ENCODE measurements around the gene PFDN4. TPM values are rescaled to one million over a fixed set of nuclear protein-coding genes. Genes with fewer than 3 reads are reported as not detected.

Gene PFDN4
- polyA plus RNA-seq, 10 donors = 53.0 to 70.8 (median 63.9) TPM

DNA sequence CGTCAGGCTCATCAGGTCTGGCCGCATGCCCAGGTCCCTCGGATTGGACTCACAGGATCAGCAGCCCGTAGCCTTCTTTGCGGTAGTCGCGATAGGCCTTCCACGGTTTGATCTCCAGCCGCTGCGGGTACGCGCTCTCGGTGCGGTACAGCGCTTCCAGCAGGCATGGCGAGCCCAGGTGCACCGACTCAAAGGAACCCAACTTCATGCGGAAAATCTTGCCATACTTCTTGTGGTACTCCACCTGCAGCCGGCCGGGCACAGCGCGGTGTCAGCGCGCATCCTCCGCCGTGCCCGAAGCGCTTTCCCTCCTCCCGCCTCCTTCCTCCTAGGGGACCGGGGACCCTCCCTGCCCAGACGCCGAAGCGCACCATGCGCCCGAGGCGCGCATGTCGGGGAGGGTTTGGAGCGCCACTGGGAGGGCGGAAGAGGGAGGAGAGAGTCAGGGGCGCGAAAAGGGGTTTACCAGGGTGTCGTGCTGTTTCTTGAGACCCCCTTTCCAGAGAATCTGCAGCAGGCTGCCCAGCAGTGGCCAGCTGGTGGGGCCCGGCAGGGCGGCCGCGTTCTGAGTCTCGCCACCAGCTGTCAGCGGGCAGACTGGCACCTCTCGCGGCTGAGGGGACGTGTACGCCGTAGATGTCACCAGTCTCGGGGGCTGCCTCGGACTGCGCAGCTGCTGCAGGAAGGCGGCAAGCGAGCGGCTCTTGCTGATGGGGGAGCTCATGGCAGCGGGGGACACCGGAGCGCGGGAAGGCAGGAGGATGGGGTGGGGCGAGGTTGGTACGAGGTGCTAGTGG is 34.8 kb upstream of the PFDN4 start:
- peak in 1 of 3 donors; percentile 59 for DNase-seq

DNA sequence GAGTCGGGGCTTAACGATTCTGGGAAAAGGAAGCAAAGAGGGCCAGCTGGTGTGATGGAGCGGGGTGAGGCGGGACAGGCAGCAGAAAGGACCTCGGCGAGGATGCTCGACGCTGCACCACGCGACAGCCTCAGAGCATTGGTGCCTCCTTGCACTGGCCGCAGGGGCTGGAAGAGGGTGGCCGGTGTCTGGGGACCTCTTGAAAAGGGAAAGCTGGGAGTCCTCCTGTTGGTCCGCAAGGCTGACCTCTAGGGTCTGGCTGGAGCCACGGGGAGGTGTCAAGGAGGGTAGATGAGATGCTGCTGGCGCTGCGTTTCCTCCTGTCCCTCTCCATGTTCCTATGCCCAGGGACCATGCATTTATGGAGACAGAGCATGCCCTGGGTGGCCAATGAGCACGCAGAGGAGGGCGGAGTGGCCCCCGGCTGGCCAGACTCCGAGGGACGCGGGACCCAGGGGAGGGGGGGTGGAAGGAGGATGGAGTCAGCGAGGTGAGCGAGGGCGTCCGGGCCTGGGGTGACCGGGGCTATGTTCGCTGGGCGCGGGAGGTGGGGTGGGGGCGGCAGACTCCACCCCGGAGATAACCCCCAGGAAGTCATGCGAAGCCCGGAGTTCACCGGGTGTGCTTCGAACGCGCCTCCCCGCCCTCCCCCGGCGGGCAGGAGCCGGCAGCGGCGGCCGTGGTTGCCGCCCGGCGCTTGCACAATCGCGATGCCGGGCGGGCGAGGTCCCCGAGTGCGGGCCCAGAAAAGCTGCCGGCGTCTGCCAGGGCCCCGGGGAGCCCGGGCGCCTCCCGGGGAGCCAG is 34.0 kb upstream of the PFDN4 start, which contains the start of gene CYP24A1:
Gene CYP24A1, minus strand, starts transcription at position 334 of the 804 bp plus-strand sequence. CDS start 407 bp downstream, outside the sequence.
- DNase-seq = peak in 1 of 3 donors; percentile 24

DNA sequence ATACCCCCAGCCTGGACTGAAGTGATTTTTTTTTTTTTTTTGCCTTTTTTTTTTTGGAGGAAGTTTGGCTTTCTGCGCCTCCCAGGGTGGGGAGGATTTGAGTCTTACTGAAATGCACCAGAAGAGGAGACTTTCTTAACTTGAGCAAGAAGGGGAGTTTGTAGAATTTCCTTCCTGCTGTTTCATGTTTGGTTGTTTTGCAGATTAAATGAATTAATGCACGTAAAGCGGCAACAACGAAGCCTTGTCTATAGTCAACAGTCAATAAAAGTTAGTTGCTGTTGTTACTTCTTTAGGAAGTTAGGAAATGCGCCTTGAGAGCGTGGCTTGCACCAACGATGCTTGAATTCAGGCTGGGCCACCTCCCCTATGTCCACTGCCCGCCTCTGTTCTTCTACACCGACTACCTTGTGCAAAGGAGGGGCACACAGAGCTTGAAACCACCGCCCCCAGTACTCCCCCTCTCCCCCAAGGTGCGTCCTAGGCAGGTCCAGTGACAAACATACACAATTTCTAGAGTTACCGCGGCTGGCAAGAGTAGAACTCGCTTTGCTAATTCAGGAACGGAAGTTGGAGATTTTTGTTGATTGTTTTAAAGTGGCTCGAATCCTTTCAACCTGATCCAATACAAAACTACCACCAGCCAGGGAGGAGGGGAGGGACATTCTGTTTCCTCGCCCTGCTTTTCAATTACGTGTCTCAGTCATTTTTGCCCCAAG is 33.3 kb upstream of the PFDN4 start:
- DNase-seq = peak in 1 of 3 donors; percentile 19

DNA sequence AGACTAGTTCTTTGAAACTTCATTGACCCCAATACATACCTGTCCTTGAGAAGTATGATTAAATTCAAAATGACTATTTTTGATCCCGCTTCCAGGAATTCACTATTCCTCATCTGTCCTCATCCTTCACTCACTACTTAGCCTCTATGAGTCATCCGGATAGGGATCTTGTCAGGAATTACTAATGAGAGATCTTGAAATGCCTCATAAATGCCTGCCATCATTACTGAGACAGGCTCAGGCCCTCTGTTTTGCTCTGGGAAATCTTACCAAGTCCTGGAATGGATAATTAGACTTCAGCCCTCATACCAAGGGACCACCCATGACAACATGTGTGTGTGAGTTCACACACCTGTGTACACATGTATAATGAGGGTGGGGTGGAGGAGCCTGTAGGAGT is 31.3 kb upstream of the PFDN4 start:
- DNase-seq = peak in 1 of 3 donors; percentile 54

DNA sequence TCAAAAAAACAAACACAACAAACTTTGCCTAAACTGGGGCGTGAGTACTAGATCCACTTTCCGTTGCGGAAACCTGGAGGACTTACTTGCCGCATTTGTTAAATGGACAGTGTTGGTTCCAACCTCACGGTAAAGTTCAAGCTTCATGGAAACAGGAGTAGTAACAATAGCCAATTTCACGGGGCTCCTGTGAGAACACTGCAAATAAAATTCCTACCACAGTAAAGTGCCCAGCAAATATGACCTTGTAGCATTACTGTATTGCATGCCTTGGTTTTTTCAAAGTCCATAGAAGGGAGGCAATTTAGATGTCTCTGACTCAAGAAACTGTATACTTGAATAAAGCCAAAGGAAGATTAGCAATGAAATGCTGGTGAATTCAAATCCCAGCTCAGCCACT is 30.5 kb upstream of the PFDN4 start:
- DNase-seq = no peak

DNA sequence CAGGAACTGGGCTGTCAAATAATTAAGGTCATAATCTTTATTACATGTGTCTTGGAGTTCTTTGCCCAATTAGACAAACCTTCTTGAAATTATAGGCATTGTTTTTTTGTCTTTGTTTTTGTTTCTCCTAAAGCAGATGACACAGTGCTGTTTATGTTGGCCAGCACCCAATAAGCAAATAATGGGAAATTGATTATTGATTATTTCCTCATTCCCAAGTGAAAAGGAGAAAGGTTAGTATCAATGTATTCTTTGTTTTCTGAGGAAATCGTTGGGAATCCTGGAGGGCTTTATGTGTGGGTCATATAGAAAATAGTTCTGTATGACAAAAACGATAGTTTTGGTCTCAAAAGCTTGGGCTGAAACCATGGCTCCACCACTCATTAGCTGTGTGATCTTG is 29.6 kb upstream of the PFDN4 start:
- no peak for DNase-seq

DNA sequence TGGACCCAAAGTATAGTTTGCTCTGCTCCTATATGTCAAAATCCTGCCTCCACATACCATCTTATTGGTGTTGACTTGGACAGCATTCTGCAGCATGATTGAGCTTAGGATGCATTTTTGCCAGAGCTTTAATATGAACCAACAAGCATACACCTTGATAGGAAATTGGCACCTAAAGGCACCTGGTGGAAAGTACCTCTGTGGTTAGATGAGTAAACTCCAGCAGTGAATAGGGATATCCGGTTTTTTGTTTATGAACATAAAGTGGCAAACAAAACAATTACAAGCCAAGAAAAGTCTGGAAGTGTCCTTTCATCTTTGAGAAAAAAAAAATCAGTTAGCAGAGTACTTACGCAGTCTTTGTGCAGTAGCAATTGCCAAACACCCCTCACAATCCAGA is 27.9 kb upstream of the PFDN4 start:
- no peak for DNase-seq

DNA sequence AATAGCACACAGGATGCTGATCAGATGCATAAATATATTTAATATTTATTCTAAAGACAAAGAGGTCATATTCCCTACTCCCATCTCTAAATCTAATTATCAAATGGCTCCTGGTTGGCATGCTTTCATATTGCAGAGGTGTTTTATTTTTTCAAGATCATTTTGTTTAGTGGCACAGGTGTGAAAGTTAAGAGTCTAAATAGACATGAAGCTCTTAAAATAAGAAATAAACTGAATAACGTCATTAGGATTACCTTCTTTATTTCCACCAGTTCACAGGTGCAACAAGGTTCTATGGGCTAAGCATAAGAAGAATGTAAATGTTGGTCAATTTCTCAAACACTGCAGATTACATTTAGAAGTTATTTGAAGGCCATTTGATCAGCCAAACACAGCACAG is 27.0 kb upstream of the PFDN4 start:
- DNase-seq = no peak

DNA sequence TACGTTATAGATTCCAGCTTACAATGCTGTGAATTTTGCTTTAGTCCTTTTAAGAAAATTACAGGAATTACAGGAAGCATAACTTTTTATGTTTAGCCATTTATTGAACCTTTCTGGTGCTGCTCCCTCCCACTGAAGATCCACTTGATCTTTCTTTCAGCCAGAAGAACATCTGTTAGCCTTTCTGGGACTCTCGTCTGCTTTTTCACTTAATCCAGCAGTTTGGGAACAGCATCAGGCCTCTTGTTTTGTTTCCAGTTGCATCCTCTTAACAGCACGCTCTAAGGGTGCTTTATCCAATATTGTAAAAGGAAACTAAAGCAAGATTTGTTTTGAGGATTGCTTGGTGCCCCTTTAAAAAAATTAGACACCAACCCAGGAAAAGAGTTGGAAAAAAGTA is 23.8 kb upstream of the PFDN4 start:
- DNase-seq = peak in 1 of 3 donors; percentile 61

DNA sequence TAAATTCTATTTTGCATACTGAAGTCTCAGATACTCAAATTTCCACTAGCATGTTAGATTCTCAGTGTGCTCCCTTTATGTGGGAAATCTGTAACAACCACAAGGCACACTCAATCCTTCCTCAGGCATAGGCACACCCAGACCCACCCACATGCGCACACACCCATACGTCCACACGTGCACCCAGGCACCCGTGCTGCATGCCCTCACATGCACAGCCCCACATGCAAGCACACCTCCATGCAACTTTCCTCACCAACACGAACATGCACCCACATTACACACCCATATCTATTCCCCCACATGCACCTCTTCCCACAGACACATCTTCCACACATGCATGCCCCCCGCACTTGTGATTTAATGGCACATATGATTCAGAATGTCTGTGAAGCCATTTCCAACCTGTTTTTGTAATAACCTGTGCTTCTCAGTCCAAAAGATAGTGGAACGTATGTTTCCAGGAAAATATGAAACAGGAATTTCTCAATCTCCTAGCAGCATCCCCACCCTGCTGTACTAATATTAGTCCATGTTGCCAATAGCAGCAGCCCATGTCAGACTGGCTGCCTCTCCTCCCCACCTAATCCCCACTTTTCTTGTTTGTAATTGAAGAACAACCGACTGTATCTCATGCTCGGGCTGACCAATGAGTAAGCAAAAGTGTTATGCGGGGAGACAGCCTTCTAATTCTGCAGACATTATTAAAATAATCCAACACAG is 22.8 kb upstream of the PFDN4 start:
- DNase-seq = no peak

DNA sequence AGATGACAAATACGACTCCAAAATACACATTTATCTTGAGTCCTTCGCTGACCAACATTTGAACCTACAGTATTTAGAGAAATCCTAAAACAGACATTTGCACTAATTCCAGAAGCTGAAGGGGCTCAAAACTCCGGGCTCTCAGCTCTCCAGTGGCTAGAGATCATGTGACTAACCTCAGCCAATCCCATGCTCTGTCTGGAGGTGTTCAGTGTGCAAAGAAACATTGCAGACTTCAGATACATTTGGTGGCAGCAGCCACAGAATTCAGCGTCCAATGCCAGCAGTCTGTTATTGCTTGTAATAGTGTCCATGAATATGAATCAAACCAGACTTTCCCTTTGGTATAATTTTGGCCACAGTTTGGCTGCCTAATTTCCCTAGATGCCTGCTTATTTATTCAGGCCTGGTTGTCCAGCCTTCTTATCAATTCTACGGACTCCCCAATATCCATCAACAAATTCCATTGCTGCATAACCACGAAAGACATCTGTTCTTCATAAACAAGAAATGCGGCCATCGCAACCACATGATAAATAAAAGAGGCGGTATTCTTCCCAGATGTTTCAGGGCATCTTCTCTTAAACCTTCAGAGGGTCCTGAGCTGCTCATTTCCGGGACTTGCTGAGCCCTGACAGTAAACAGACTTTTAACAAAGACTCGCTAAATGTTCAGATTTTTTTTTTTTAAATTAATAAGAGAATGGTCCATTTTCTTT is 19.6 kb upstream of the PFDN4 start:
- DNase-seq = peak in 1 of 3 donors; percentile 36

DNA sequence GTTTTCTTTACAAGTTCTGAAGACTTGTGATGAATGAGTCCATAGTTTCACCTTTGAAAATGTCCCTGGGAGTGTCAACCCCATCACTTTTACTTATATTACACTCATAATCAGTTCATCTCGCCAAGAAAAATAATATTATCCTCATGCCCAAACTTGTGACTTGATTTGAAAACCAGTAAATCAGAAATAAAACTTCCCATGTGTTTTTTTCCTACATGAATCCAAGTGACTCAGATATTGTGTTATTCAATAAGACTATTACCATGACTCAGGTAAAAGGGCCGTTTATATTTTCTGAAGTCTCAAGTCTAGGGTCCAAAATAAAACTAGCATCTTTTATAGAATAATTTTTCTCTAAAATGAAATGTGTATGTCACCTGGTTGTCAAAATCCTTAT is 18.3 kb upstream of the PFDN4 start:
- no peak for DNase-seq

DNA sequence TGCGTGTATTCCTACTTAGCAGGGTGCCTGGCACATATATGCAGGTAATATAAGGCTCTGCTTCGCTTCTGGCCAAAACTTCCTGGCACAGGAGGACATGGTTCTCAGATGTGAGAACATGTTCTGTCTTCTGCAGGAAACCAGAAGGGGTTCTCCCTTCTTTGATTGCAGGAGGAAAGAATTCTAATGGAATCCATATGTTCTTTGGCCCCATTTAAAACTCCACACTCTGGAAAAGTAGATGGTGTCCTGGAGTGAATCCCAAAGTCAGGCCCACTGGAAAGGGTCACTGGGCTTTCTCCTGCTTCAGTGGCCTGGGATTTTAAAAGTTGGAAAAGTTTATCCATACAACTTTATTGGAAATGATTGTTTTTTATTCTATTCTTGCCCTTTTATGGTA is 17.7 kb upstream of the PFDN4 start:
- peak in 1 of 3 donors; percentile 71 for DNase-seq

DNA sequence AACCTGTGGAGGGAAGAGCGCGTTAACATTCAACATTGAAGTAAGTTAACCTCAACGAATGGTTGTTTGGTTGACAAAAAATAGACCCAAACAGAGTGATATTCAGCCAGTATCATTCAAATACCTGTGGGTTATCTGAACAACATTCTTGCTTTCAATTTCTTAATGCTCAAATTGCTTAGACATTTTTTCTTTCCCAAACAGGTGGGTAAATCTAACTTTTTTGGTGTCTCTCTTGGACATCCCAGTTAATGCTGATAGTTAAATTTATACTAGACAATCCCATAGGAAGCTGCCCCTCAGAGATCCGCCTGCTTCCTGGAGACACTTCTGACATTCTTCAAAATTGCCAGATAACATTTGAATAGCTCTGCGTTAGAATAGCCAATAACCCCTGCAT is 14.1 kb upstream of the PFDN4 start:
- no peak for DNase-seq

DNA sequence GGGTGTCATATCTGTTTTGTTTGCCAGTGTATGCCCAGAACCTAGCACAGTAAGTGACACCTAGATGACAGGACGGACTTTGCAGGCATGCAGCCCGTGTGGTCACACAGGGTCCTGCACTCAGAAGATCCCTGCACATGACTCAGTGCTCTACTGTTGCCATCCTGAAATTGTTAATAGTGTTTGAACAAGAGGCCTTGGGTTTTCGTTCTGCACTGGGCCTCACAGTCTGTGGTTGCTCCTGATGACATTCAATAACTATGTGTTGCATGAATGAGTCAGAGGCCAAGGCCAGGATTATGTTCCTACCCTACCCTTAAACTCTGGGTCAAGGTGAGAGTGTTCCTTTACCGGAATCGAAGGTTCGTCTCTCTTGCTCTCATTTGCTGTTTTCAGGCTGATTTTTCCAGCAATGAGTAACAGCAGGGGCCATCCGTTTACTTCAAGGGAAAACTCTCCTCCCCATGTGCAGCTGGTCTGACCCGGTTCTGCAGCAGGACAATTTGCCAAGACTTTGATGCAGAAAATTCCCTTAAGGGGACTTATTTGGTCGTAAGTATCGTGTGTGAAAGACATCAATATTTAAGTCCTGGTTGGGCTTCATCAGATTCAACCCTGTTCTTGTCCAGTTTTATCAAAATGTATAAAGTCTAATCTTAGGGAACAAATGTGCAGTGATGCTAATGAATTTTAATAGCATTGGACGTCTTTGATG is 13.0 kb upstream of the PFDN4 start:
- peak in 2 of 3 donors; percentile 65 to 85 for DNase-seq

DNA sequence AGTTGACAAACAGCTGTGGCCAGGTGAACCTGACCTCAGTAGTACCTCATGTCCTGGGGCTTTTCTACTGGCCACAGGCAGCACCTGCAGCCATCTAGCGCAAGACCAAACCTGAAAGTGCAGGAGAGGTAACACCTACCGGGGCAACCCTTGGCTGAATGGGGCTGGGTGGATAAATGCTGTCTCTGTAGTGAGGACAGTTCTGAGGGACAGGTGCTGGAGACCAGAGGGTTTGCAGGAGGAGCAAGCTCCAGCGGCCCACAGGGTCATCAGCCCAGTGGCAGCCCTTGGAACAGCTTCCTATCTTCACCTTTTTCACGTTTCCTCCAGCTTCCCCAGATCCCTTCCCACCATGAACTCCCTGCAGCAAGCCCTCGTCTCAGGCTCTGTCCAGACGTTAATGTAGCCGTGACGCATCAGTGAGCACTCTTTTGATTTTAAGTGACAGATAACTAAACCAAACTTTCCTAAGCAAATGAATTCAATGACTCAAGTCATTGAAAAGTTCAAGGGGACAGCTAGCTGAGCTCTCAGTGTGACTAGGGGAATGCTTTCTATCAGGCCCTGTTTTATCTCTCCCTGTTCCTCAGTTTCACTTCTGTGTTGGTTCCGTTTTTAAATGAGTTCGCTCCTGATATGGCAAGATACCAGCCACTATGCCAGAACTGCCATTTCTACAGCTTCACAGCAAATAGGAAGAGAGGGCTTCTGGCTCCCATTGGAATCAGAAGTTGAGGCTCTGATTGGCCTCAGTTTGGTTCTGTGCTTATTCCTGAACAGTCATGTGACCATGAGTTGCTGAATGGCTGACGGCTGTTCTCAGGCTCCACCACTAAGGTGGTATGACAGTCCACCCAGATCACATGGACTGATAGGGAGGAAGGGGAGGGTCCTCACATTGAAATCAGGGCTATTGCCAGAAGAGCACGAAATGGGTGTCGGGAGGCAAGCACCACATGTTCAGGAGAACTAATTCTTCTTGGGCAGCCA is 12.1 kb upstream of the PFDN4 start:
- DNase-seq = no peak

DNA sequence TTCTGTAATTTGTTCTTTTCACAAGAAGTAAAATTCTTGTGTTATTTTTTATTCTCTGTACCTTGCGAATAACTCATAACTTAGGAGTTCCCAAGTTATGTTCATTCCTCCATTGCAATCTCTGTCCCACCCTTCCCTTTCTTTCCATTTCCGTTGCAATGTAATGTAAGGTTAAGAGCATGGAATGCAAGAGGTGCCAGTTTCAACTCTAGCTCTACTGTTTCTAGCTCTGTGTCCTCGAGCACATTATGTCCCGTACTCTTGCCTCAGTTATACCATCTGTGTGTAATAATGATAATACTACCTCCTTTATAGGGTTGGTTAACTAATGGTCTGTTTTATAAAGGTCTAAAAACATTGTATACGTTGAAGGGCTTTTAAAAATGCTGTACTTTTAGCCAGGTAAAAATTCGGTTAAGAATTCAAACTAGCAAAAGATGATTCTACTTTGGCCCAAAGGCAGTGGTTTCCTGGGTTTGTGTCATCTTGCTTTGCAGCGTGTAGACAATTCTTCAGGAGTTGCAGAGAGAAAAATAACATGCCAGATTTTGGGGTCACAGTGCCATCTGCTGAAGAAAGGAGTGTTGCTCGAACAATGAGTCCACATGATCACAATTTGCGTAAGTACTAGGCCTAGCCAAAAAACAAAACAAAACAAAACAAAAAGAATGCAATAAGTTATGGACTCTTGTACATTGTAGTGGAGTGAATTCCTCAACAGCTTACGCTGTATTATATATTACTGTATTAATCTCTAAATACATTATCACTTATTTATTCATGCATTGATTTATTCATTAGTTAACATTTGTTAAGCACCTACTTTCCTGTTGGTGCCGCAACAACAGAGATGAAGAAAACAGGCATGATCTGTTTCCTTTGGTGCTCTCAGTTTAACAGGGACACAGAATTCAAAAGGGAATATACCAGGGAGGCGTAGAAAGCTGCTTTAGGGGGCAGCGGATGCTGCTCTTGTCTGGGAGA is 10.0 kb upstream of the PFDN4 start:
- DNase-seq = peak in 1 of 3 donors; percentile 52

DNA sequence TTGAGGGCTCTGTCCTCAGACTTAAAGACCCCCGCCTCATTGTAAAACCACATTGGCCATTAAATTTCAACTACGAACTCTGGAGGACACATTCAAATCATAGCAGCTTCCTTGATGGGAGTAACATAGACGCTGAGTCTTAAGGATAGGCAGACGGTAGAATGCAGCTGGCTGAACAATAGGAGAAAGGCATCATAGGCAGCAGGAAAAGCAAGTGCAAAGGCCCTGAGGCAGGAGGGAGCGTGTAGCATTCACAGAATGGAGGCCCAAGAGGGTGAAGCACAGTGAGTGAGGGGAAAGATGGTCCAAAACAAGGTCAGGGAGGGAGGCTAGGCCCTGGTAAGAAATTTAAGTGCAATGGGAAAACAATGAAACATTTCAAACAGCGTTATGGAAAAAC is 8.6 kb upstream of the PFDN4 start:
- DNase-seq = no peak
